CD4-positive, alpha-beta T cell treated with Interferon alpha-2 for 1 hour (primary cell): ENCODE results near the gene TCAF2.
"Not testable (repeated sequence)": the region's sequence is repeated elsewhere in the genome, so short reads cannot be mapped to it uniquely, and the experiment has no call there.

Source experiments
- DNase-seq, 2 donors: peaks; one replicate each; pipeline ENCODE4 v3.0.0-alpha.2; 2020 to 2022

The TCAF2 gene

DNA sequence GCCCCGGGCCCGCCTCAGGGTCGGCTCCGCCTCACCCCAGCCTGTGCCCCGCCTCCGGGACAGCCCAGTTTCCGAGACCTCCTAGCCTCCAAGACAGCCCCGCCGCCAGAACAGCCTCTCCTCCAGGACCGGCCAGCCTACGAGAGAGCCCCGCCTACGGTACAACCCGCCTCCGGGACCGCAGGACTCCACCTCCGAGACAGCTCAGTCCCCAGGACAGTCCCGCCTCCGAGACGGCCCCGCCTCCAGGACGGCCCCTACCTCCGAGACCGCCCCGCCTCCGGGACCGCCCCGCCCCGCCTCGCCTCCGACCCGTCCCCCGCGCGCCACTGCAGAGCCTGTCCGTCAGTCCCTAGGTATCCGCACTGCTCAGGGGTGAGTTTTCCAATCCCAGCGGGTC, at the start of gene TCAF2:
Gene TCAF2, plus strand, starts transcription at position 329 of the 400 bp plus-strand sequence.
- peak in 1 of 2 donors; percentile 79 for DNase-seq

DNA sequence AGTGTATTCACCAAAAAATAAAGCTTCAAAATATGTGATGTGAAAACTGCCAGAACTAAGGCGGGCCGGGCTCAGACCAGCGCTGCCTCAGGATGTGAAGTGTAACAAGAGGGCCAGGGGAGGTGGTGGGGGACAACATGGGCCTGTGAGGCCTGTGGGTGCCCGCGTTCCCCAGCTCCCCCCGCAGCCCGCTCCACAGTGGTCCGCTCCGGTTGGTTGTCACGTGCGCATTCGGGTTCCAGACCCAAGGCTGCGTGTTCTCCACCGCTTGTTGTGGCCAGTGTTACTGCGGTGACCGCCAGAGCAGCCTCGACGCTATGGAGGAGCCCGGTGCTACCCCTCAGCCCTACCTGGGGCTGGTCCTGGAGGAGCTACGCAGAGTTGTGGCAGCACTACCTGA, 49.3 kb upstream of the TCAF2 start, which contains the start of gene CTAGE15:
Gene CTAGE15, plus strand, starts transcription at position 301 of the 400 bp plus-strand sequence. Its CDS starts 17 bp downstream, at position 318.
- not testable (repeated sequence) for DNase-seq

DNA sequence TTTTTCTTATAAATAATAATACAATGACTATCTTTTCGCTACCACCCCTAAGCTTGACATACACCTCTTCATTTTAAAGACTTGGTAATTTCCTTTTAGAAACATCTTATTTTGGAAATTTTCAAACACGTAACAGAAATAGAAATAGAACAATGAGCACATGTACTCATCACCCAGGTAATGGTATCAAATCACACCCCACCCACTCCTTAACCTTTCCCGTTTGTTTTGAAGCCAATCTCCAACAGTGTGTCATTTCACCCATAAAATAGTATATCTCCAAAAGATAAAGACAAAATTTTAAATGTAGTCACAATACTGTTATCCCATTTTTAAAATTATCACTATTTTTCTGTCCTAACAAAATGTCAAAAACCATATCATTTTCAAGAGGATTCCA, 32.6 kb upstream of the TCAF2 start:
- DNase-seq, result not testable (repeated sequence)

DNA sequence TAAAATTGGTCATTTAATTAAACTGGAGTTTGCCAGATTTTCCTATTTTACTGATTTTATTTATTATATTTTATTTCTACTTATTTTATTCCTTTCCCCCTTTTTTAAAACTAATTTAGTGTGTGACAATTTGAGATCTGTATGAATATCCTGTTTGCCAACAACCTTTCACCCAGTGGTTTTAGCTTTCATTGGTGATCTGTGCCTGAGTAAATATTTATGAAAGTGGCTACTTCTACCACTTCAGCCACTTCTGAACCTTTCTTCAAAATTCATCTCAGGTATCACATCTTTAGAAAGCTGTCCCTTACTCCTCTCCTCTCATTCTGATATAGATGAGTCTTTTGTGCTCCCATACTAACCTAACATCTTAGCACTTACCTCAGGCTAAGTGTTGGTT, 30.9 kb upstream of the TCAF2 start:
- not testable (repeated sequence) for DNase-seq

DNA sequence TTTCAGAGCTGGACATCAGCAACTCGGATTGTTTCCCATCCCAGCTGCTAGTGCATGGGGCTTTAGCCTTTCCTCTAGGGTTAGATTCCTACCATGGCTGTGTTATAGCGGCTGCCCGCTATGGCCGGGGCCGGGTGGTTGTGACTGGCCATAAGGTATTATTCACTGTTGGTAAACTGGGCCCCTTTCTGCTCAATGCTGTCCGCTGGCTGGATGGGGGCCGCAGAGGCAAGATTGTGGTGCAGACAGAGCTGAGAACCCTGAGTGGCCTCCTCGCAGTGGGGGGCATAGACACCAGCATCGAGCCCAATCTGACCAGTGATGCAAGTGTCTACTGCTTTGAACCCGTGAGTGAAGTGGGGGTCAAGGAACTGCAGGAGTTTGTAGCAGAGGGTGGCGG, 22.7 kb upstream of the TCAF2 start:
- DNase-seq, result not testable (repeated sequence)

DNA sequence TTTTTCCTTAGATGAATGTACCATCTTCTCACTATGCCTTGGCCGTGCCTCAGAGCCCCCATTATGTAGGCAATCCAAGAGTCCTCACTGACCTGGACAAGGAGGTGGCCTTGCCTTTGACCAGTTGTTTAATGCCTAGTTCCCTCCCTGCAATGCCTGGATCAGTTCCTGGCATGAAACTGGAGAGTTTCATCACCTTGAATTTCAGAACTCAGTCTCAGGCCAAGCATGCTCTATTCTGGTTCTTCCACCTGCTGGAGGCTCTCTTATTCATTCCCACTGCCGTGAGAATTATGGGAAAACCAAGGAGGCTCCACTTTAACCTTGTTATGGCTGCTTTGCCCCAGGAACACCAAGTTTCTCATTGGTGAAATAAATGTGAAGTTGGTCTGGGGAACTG, 17.2 kb upstream of the TCAF2 start:
- DNase-seq, result not testable (repeated sequence)

DNA sequence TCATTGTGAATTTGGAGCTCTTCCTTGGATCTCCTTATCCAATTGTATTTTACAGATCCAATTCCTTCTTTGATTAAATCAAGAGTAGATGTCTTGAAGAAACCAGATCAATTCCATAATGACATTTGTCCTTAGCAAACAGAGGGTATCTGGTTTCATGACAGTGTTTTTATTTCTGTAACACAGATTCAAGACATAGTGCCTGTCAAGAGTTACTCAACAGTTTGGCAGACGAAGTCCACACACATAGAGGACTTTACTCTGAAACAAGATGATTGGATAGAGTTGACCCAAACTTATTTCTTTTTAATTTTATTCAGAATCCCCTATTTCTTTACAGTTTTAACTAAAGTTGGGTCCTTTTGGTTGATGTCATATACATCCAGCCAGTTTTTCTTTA, 14.7 kb upstream of the TCAF2 start:
- DNase-seq, result not testable (repeated sequence)

DNA sequence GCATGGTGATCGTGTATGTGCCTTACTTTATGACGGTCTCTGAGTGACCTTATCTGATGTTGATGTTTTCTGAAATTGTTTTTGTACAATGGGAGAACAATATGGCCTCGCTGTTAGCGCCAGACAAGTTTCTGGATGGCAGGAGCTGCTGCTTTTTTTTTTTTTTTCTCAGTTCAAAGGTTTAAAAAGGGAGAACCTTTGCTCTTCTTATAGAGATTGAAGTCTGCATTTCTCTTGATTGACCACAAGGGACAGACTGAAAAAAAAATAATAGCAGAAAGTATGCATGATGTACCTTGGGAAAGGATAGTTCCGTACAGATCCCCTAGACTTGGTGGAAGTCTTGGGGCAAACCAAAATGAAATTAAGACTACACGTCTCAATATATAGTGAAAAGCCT, 5.2 kb upstream of the TCAF2 start:
- DNase-seq, result not testable (repeated sequence)

DNA sequence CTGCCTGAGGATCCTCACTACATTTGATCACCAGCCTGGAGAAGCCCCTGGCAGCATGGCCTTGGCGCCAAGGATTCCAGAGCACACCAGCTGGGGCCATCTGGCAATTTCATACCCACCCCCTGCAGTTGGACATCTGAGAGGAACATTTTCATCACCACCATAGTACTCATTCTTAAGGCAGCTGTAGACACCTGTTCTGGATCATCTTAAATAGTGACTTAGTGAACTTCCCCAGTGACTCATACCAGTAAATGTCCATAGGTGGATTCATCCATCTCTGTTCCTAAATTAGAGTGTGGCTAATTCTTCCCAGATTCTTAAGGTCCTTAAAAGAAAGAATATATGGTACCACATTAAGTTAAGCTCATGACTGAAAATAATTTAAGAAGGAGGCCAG, 3.6 kb upstream of the TCAF2 start:
- DNase-seq, result not testable (repeated sequence)

DNA sequence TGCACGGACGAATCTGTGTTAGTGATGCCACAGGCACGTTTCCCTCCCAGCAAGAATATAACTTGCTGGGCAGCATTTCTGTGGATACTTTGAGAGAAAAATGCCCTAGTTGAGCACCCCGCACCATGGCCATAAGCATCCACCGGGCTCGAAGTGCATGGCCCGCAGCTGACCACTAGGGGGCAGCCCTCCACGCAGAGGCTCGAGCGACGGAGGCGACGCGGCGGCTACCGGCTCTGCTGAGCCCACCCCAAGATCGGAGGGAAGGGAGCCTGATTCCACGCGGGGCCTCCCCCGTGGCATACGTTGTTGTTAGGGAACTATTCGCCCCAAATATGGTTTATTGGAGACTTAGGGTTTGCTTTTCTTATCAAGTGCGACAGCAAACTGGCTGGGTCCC, 716 bp upstream of the TCAF2 start:
- DNase-seq, result not testable (repeated sequence)

DNA sequence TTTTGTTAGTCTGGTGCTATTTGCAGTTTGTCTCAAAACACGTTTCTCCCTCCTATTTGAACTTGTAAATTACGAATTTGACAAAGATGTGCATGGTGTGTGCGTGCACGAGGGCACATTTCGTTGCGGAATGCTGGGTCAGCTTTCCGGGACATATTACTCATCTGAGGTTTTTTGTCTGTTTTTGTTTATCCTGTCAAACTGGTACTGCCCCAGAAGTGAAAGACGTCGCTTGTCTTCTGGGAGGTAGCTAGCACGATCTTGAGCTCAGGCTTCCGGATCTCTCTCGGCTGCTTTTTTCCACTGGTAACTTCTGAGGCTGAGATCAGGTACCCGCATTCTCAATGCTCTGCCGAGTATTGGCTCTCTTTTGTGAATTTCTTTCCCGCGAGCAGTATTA, 401 bp downstream of the TCAF2 start:
- not testable (repeated sequence) for DNase-seq

DNA sequence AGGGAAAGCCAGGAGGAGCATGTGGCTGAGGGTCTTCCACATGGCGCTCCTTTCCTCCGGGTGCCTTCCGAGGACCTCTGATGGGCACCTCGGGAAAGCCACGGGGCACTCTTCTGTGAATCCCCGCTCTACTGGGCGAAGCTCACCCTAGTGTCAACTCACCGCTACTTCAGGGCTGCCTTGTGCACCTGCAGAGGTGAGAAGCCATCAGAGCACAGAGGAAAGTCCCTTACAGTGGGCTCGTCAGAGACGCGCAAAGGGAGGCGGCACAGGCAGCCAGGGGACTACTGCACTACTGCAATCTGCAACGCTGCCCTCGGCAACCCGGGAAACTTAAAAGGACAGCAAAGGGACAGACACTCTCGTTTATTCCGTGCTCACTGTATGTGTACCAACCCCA, 1.4 kb downstream of the TCAF2 start:
- not testable (repeated sequence) for DNase-seq

DNA sequence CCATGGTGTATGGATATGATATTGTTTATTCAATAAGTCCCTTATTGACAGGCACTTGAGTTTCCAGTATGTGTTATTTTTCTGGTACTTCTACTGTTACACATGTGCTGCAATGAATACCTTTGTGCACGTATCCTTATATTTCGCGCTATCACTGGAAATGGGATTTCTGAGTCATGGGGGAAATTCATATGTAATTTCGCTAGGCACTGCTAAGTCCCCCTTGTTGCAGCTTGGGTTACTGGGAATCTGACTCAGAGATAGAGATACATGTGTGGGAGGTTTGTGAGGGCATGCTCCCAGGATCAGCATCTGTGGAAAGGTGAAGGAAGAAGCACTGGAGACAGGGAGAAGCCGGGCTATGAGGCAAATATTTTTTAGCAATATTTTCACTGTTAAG, 9.9 kb downstream of the TCAF2 start:
- DNase-seq, result not testable (repeated sequence)

DNA sequence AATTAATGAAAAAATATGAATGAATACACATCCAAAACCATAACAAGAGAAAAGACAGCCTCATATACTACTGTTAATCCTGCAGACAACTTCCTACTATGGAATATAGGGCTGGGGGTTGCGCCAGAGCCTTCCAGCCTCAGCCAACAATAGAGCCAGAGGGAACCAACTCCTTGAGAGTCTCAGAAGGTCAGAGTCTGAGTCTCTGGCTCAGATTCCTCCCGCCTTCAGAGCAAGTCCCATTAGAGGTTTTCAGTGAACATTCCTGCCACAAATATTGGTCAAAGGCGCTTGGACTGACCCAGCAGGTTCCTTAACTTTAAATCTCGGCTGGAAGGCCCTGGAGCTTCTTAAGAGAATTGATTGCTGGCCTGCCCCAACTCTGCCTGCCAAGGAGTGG, 11.7 kb downstream of the TCAF2 start:
- not testable (repeated sequence) for DNase-seq

DNA sequence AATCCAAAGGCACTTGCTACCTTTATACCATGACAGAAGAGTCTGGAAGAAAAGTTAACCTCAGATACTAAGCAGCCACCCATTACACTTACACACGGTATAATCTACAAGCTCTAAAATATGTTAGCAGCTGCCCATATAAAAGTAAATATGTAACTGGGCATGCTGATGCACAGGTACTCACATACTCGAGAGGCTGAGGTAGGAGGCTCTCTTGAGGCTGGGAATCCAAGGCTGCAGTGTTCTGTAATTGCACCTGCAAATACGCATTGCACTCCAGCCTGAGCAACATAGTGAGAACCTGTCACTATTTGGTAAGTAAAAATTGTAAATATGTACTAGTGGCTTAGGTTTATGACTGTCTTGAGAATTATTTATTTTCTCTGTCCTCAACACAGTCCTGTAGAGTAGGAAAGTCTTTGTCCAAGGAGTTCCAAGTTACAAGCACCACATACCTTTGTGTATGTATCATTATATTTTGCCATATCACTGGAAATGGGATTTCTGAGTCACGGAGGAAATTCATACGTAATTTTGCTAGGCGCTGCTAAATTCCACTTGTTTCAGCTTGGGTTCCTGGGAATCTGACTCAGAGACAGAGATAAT, 12.3 kb downstream of the TCAF2 start:
- DNase-seq, result not testable (repeated sequence)

DNA sequence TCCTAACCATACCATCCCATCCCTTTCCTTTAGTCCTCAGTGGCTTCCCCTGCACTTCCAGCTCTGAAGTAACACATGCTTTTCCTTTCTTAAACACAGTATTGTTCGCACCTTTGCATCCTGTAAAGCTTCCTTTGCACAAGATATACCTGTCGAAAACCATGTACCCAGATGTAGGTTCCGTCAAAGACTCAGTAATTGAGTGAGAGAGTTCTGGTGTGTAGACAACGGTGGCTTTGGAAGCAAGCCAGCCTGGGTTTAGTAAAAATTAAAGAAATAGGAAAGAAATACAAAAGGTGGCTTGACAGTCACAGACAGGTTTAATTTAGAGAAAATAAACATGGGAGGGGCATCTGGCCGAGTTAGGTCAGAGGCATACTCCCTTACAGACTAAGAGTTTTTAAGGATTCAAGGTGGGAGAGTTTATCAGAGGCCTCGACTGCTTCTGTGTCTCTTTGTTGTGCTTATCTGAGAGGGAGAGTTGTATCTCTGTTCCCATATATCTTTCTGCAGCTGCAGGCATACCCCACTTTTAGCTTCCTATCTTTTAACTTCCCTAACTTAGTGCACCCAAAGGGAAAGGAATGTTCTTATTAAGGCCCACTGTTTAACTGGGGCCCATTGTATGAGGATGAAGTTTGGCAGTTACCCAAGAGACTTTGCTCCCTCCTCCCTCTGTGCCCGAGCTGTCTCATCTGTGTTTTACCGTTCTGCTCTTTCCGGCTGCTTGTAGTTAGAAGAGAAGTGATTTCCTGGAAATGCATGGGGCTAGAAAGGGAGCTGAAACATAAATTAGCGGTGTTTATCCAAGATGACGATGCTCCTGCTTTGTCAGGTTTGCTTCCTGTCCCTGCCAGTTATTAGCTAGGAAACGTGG, 14.8 kb downstream of the TCAF2 start:
- not testable (repeated sequence) for DNase-seq

DNA sequence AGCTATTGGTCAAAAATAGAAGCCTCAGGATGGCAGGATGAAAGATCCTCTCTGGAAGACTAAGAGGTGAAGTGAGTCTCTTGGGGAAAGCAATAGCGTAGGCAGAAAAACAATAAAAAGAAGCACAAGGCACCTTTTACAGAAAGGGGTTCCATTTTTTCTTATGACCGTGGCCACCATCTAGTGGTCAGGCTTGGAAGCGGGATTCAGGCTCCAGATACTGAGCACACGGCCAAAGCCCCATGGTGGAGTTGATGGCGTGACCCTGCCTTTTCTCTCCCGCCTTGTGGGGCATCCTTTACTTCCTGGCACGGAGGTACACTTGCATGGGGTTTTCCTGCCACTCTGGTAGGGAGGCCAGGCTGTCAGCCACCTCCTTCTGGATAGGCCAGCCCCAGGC, 18.6 kb downstream of the TCAF2 start:
- not testable (repeated sequence) for DNase-seq

DNA sequence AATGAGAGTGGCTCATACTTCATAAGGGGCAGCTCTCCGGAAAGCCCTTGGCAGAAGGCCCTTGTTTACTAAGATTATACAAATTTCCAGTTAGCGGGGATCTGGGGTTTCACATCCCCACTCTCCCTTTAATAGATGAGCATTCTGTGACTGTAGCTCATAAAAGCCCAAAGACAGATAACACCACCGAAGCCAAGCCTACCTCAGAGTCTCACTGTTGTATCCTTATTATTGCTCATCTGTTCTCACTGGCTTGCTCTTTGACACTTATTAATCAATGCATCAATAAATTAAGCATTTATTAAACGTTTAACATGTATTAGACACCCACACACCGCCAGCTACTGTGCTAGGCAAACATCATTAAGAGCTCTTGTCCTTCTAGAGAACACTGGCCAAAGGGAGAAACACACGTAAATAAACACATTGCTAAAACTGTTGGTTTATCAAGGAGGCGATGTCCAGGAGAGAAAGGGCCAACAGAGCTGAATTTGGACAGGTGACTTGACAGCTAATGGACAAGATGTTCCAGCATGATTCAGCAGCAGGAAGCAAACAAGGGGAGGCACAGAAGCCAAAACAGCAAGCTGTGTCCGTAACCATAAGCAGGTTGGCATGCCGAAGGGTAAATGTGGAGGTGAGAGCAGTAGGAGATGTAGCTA, 19.9 kb downstream of the TCAF2 start:
- not testable (repeated sequence) for DNase-seq

DNA sequence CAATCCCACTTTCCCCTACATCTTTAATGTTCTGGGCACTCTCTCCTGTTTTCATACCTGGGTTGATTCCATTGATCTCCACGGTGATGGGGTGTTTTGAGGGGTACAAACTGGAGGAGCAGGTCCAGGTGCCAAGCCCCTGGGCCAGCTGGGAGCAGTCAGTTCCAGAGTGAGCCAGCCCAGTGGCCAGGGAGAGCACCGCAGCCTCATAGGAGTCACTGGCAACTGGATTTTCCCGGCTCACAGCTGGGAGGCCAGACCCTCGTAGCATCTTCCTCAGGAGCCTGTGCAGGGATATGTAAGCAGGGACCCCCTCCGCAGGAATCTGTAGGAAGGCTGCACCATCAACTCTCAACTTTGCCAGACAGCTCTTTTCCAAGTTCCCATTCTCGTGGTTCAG, 25.8 kb downstream of the TCAF2 start:
- DNase-seq, result not testable (repeated sequence)

DNA sequence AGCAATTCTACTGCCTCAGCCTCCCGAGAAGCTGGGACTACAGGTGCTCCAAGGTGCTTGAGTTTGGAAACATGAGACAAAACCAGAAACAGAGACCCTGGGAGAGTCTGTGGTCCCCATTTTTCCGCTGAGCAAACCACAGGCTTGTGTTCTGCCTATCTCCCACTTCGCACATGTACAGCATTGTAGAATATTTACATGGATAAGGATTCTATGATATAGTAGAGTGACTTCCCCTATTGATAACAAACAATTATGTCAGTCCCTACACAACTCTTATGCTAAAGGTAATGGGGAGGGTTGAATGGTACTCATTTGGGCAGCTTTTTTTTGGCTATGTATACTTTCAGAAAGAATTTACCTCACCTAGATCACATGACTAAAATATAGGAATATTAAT, 29.1 kb downstream of the TCAF2 start:
- DNase-seq, result not testable (repeated sequence)

DNA sequence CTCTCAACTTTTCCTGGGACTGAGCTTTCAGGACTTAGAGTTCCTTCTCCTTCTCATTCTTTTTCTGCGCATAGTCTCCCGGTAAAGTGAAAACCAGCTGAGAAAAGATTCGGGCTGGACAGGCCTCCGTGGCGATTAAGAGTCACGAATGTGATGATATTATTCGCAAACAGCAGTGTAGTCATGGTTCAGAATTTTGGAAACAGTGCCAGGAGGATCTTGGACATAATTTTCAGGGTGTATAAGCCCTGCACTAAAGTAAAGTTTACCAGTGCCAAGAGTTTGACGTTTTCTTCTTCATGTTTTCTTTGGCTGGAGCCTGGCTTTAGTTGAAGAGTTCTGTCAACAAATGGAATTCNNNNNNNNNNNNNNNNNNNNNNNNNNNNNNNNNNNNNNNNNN, 29.7 kb downstream of the TCAF2 start:
- not testable (repeated sequence) for DNase-seq
